SW480 (cell line): Measurements from ENCODE around the gene CDSN.
A peak's percentile ranks its signal among the peaks of the same experiment; 100 is the strongest.
"Not testable (repeated sequence)": the region's sequence is repeated elsewhere in the genome, so short reads cannot be mapped to it uniquely, and the experiment has no call there.

Experiments used
- DNase-seq: peaks from one replicate; pipeline ENCODE4 v3.0.0-alpha.2; 2016; ENCODE audit warnings: low spot score

The CDSN gene

DNA sequence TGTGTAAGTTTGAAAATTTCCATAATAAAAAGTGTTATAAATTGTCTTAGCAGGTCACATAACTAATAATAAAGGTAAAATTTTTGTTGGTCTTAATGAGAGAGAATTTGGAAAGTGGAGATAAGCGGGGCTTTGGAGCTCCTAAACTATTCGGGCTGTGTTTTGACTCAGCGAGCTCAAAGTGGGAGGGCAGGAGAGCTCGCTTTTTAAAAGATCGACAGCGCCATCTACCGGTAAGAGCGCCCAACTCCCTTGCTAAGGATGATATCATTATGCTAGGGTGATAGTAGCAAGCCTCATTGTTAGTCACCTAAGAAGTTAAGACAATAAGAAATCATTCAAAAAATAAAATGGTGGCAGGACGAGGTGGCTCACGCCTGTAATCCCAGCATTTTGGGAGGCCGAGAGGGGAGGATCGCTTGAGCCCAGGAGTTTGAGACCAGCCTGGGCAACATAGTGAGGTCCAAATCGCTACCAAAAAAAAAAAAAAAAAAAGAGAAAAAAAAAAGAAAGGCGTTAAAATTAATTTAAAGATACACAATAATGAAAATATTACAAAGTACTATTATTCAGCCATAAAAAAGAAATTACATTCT is 32.7 kb downstream of the CDSN start:
- DNase-seq, result peak; percentile 76

DNA sequence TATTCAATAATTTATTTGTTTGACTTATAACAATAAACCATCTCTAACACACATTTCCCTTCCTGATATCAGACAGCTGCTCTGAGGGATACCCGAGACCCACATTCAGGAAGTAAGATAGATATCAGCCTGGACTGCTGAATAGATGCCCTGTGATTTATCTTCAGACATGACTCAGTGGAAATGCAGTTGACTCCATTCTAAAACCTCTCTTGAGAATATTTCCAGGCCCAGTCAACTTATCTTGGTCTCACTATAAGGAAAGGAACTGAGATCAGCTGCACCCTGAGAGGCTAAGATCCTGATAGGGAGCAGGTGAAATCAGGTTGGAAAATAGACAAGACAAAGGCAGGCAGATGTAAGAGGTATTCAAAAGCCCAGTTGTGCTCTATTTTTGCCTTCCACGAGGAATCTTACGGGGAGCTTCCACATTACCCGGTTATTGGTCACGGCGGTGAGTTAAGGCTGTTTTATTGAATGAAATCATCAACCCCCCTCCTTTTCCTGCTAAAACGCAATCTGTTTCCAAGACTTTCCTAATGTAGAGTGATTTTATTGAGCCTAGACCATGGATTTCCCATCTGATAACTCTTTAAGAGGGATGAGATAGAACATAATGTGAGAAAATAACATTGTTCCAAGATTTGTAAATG is 33.3 kb downstream of the CDSN start:
- no peak for DNase-seq

DNA sequence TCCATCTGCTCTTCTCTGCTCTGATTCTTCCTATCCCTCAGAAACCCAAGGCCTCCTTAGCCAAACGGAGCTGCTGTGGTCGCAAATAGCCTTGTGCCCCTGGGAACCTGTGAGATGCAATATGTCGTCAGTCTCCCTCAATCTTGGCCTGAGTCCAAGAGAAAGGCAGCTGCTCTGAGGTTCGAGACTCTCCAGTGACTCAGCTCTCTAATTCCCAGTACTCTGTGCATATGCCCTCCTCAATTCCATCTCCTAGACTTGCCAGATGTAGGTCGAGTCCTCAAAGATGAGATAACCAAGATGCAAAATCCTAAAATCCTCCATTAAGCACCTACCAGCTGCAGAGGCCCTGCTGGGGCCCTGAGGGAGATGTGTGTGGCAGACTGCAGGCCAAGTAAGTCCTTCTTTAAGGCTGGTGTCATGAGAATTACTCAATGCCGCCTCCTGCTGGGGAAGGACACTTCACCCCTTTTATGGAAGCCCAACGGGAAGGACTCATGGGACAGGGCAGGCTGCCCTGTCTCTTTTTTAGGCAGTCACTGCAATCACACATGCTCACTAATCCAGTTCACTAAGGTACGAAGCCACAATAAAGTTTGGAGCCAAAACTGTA is 36.4 kb downstream of the CDSN start:
- DNase-seq, result no peak

DNA sequence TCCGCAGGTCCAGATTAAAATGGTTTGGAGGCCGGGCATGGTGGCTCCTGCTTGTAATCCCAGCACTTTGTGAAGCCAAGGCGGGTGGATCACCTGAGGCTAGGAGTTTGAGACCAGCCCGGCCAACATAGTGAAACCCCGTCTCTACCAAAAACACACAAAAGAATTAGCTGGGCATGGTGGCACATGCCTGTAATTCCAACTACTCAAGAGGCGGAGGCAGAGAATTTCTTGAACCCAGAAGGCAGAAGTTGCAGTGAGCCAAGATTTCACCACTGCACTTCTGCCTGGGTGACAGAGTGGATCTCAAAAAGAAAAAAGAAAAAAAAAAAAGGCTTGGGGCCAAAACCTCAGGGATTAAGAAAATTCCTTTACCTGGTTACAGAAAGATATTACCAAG is 38.4 kb downstream of the CDSN start:
- no peak for DNase-seq

DNA sequence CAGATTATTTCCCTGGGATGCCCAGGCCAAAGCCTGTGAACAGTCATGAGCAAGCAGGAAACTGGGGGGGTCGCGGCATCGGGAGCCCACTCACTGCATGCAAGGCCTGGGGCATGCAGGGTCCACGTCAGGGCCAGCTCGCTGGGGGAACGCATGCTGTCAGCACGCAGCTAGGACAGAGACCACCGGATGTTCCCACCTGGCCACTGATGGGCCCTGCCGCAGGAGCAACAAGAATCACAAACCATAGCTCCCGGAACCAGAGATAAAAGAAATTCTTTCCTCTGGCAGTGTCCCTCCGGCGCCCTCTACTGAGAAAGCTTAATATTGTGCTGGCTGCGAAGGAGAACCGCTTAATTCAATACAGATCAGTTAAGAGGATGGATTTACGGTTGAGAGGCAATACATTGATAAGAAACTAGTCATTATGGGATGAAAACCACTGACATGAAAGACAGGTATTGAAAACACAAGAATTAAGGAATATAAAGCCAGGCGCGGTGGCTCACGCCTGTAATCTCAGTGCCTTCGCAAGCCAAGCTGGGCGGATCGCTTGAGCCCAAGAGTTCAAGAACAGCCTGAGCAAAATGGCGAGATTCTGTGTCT is 40.5 kb downstream of the CDSN start:
- peak; percentile 56 for DNase-seq

DNA sequence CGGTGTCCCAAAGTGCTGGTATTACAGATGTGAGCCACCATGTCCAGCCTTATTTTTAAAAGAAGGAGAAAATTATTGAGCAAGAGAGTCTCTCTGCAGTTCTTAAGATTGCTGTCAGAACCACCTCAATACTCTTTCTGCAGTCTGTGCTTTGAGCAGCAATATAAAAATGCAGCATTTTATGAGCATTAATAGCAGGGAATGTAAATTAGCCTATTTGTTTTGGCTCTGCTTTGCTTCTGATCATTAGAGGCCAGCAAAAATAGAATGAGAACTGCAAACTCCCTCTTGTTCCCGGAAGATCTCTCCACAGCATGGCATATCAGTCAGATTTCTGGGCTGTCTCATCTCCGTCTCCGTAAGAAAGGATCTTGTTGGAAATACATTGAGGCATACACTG is 43.6 kb downstream of the CDSN start:
- DNase-seq, result no peak

DNA sequence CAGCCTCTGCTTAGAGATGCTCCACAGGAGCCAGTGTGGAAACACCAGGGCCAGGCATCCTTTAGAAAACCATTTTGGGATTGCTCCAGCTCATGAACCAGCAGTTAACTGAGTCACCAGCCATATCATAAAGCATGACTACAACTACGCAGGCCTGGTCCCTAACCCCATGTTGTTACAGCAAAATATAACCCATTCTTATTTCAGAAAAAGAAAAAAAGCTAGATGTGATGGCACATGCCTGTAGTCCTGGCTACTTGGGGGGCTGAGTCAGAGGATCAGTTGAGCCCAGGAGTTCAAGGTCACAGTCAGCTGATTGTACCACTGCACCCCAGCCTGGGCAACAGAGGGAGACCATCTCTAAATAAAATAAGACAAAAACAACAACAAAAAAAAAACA is 44.7 kb downstream of the CDSN start:
- no peak for DNase-seq

DNA sequence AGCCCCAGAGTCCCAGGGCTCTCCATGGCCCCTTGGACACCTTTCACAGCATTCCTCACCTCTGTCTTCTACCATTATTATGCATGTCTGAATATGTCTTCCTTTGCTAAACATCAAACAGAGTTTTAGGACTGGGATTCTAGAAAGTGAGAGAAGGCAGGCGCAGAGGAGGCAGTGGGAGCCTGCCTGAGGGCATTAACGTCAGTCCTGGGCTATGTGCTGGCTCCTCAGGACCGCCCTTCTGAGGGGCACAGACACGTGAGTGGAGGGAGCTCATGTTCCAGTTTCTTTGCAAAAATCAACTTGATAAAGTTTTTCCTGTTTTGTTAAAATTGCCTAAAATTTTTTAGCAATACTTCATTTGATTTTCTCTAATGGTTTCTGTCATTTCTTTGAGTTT is 45.8 kb downstream of the CDSN start:
- DNase-seq, result no peak

DNA sequence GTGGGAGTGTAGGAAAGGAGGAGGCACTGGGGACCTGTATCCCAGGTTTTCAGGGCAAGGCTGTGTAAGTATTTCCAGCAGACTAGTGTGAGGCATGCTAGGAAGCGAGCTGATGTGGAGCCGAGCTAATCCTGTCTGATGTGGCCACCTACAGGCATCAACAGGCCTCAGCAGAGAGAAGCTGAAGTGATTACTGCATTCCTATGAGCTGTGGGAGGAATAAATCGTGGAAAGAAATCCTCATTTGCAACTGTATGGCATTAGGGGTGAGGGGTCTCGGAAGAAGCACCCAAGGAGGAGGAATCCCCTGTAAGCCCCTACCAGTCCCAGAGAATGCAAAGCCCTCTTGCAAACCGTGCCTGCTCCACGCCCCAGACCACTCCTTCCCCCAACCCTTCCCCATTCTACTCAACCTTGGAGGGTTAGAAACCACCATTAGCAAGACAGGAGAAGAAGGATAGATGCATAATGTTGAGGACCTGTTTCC is 49.5 kb downstream of the CDSN start:
- peak; percentile 73 for DNase-seq

DNA sequence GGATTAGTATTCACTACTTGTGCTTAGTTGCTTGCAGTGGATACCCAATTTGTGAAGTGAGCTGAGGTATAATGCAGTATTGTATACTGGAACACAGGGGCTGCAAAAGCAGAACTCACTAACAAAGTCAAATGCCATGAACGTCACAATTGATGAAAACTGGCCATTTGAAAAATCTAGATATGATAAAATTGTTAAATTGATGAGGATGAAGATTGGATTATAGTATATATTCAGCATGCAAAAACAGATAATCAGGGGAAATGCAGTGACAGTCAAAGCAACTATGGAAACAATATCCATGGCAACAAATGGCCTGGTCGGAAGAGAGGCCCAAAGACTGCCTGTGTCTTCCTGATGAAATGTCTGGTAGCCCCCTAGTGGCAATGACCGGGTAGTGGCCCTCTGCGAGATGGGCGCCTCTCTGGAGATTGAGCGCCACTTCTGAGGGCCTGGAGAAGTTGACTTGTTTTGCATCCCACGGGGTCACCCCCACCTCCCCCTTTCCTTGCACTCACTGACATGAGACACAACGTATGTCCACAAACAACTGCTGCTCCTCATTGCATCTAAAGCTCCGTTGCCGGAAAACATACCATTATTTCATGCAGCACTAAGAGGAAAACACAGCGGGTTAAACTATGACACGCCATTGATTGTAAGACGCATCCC is 51.4 kb downstream of the CDSN start:
- DNase-seq, result peak; percentile 74

DNA sequence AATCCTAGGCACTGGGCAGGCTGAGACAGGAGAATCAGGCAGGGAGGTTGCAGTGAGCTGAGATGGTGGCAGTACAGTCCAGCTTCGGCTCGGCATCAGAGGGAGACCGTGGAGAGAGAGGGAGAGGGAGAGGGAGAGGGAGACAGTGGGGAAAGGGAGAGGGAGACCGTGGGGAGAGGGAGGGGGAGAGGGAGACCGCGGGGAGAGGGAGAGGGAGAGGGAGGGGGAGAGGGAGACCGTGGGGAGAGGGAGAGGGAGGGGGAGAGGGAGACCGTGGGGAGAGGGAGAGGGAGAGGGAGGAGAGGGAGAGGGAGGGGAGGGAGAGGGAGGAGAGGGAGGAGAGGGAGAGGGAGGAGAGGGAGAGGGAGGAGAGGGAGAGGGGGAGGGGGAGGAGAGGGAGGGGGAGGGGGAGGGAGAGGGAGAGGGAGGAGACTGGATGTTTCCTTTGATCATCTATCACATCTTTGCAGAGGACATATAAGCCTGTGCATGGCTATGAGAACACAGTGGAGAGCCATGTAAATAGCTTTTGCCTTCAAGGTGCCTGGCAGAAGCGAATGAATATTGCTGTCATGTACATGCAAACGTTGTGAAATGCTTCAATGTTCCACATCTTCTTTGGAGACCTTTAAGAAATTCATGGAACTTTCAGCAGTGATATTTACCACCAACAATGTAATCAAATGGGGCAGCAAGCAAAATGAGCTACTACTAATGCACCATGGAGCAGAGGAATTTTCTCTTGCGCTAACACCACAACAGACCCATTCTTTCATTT is 52.2 kb downstream of the CDSN start:
- not testable (repeated sequence) for DNase-seq

DNA sequence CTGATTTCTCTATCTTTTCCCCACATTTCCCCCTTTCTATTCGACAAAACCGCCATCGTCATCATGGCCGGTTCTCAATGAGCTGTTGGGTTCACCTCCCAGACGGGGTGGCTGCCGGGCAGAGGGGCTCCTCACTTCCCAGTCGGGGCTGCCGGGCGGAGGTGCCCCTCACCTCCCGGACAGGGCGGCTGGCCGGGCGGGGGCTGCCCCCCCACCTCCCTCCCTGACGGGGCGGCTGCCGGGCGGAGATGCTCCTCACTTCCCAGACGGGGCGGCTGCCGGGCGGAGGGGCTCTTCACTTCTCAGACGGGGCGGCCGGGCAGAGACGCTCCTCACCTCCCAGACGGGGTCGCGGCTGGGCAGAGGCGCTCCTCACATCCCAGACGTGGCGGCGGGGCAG is 53.2 kb downstream of the CDSN start:
- not testable (repeated sequence) for DNase-seq

DNA sequence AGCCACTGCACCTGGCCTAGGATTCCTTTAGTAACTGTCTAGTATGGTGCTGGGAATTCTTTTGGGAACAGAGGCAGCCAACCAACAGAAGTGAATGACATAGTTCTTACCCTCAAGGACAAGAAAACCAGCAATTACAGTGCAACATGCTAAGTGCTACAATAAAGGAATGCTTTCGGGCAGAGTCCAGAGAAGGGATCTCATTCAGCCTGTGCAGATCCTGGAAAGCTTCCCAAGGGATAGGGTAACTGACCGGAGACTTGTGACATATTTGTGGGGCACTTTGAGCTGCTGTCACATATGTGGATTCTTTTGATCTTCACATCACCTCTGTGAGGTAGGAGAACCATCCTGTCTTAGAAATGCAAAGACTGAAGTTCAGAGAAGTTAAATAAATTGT is 54.7 kb downstream of the CDSN start:
- peak; percentile 45 for DNase-seq
